Peyer's patch (tissue), 4 donors: ENCODE measurements around the gene TTI1. TPM values are rescaled to one million over a fixed set of nuclear protein-coding genes. Genes with fewer than 3 reads are reported as not detected.

Source experiments
- DNase-seq, 3 donors: peaks; one replicate each; pipeline ENCODE4 v3.0.0-alpha.2; 2017 to 2019
- H3K27ac ChIP-seq, 4 donors: fragments of 200-600 bp; sonication (generic); one replicate each; pipeline ENCODE4 v1.5.1; 2016 to 2019
- H3K27me3 ChIP-seq, 2 donors: fragments of 200-600 bp; sonication (generic); one replicate each; pipeline ENCODE4 v1.5.1; 2019
- H3K36me3 ChIP-seq, 3 donors: fragments of 200-600 bp; sonication (generic); one replicate each; pipeline ENCODE4 v1.5.1; 2016 to 2019
- H3K4me1 ChIP-seq, 4 donors: fragments of 200-600 bp; sonication (generic); one replicate each; pipeline ENCODE4 v1.5.1; 2016 to 2019
- H3K4me3 ChIP-seq, 4 donors: fragments of 200-600 bp; sonication (generic); 1 replicate in 3 of 4; 2 replicates in 1 of 4; pipeline ENCODE4 v1.5.1; 2016 to 2019; ENCODE audit warnings: mild to moderate bottlenecking in 1 of 4
- H3K9me3 ChIP-seq, 4 donors: fragments of 200-600 bp; sonication (generic); one replicate each; pipeline ENCODE4 v1.5.1; 2016 to 2019; ENCODE audit warnings: mild to moderate bottlenecking in 1 of 4
- POLR2A ChIP-seq, 2 donors: fragments of 450-650 bp; IDR thresholded peaks; one replicate each; pipeline ENCODE4 v1.5.1; 2017; ENCODE audit warnings: antibody characterized with exemption in 2 of 2, mild to moderate bottlenecking in 2 of 2, moderate library complexity in 2 of 2
- total RNA-seq, 4 donors: library from RNA; depleted of rRNA; stranded (reverse); fragments of >200 nt; gene quantifications; one replicate each; pipeline ENCODE4 v1.1.0, GENCODE V29; 2016
- TF ChIP-seq, protein P1 (sequence below), 6 experiments: fragments of 450-650 bp in 4 of 6; fragments of 200-600 bp in 2 of 6; sonication (generic) in 1 of 6; IDR thresholded peaks; one replicate each; pipeline ENCODE4 v1.5.1; 2017 to 2019; ENCODE audit warnings: antibody characterized with exemption in 6 of 6, mild to moderate bottlenecking in 3 of 6, moderate library complexity in 1 of 6

The TTI1 gene
- total RNA-seq, 4 donors from 2014 or later = 9.3 to 34.7 (median 14.8) TPM

GRCh38 chr20:38060536-38060935 is 27.3 kb upstream of the TTI1 start:
- no peaks in the 10 kb centered on the region for H3K4me1 ChIP-seq
- peaks cover 0 to 78% (median 0%) of the 10 kb centered on the region in 3 donors for H3K36me3 ChIP-seq
- DNase-seq = no peak
- H3K9me3 ChIP-seq = no peaks in the 10 kb centered on the region
- no peaks in the 10 kb centered on the region for H3K27me3 ChIP-seq
- H3K27ac ChIP-seq = no peak overlapping the region
- TF ChIP-seq, protein P1, sequence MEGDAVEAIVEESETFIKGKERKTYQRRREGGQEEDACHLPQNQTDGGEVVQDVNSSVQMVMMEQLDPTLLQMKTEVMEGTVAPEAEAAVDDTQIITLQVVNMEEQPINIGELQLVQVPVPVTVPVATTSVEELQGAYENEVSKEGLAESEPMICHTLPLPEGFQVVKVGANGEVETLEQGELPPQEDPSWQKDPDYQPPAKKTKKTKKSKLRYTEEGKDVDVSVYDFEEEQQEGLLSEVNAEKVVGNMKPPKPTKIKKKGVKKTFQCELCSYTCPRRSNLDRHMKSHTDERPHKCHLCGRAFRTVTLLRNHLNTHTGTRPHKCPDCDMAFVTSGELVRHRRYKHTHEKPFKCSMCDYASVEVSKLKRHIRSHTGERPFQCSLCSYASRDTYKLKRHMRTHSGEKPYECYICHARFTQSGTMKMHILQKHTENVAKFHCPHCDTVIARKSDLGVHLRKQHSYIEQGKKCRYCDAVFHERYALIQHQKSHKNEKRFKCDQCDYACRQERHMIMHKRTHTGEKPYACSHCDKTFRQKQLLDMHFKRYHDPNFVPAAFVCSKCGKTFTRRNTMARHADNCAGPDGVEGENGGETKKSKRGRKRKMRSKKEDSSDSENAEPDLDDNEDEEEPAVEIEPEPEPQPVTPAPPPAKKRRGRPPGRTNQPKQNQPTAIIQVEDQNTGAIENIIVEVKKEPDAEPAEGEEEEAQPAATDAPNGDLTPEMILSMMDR (IDR thresholded peaks at IDR 0.05) = no peak
- no peak for TF ChIP-seq POLR2A (IDR thresholded peaks at IDR 0.05)
- H3K4me3 ChIP-seq = no peak overlapping the region

GRCh38 chr20:38059832-38060231 is 26.6 kb upstream of the TTI1 start:
- Histone ChIP-seq H3K9me3 (no peaks in the 10 kb centered on the region), H3K4me1 (no peaks in the 10 kb centered on the region), H3K27me3 (no peaks in the 10 kb centered on the region), H3K4me3 (no peak overlapping the region), H3K27ac (no peak overlapping the region), H3K36me3 (peaks cover 0 to 71% (median 0%) of the 10 kb centered on the region in 3 donors)
- no peak for DNase-seq
- TF ChIP-seq, protein P1 (IDR thresholded peaks at IDR 0.05) = no peak
- TF ChIP-seq POLR2A (IDR thresholded peaks at IDR 0.05) = no peak

DNA sequence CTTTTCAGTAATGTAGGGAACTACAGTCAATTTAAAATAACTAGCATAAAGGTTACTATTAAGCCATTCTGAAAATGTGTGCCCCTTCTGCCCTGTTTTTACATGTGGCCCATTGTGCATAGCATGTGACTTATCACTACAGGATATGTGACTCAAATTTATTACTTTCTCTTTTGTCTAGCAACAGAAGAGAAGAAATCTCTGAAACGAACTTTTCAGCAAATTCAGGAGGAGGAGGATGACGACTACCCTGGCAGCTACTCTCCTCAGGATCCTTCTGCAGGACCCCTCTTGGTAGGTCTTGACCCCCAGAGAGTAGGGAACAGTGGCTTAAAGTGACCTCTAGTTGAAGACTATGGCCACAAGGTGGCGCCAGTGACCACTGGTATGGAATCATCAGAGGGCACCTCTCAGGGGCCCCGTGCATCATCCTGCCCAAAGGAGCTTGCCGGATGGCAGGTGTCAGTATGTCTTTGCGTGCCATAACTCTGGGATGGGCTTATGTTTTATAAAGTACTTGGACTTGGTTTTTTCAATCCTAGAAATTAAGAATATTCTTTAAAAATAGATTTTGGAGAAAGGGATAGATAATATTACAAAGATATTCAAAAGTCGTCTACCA is 24.2 kb upstream of the TTI1 start:
- no peaks in the 10 kb centered on the region for H3K9me3 ChIP-seq
- DNase-seq = peak; percentile 82 to 96 (median 94)
- no peaks in the 10 kb centered on the region for H3K4me1 ChIP-seq
- no peak for TF ChIP-seq POLR2A (IDR thresholded peaks at IDR 0.05)
- TF ChIP-seq, protein P1 (IDR thresholded peaks at IDR 0.05) = peak; percentile 47 to 85 (median 79)
- H3K4me3 ChIP-seq = no peak overlapping the region
- peaks cover 0 to 50% (median 0%) of the 10 kb centered on the region in 3 donors for H3K36me3 ChIP-seq
- H3K27ac ChIP-seq = no peak overlapping the region
- no peaks in the 10 kb centered on the region for H3K27me3 ChIP-seq

DNA sequence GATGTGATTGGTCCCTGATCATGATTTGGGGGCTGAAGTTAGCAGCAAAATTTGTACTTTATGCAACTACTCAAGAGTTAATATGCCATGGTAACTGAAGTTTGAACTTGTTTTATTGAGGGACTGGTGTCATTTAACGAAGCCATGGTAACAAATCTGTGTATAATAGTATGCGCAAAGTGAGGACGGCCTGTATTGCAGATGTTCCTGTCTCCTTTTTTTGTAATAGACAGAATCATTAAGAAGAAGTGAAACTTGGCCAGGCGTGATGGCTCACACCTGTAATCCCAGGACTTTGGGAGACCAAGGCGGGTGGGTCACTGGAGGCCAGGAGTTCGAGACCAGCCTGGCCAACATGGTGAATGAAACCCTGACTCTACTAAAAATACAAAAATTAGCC is 22.6 kb upstream of the TTI1 start:
- no peaks in the 10 kb centered on the region for H3K27me3 ChIP-seq
- peaks cover 0 to 47% (median 0%) of the 10 kb centered on the region in 3 donors for H3K36me3 ChIP-seq
- TF ChIP-seq POLR2A (IDR thresholded peaks at IDR 0.05) = no peak
- TF ChIP-seq, protein P1 (IDR thresholded peaks at IDR 0.05) = no peak
- H3K9me3 ChIP-seq = no peaks in the 10 kb centered on the region
- no peaks in the 10 kb centered on the region for H3K4me1 ChIP-seq
- H3K4me3 ChIP-seq = no peak overlapping the region
- H3K27ac ChIP-seq = no peak overlapping the region
- no peak for DNase-seq

- Histone ChIP-seq H3K27ac (no peak overlapping the region), H3K27me3 (no peaks in the 10 kb centered on the region), H3K9me3 (no peaks in the 10 kb centered on the region), H3K4me3 (no peak overlapping the region), H3K36me3 (peaks cover 0 to 47% (median 0%) of the 10 kb centered on the region in 3 donors), H3K4me1 (no peaks in the 10 kb centered on the region)
- DNase-seq = no peak
- no peak for TF ChIP-seq POLR2A (IDR thresholded peaks at IDR 0.05)
- TF ChIP-seq, protein P1 (IDR thresholded peaks at IDR 0.05) = no peak
Observed at GRCh38 chr20:38055294-38055693, 22.0 kb upstream of the TTI1 start.
